GM19238 (cell line): ENCODE measurements around the gene RABAC1.
A peak's percentile ranks its signal among the peaks of the same experiment; 100 is the strongest.
"Not testable (repeated sequence)": the region's sequence is repeated elsewhere in the genome, so short reads cannot be mapped to it uniquely, and the experiment has no call there.

Source experiments
- DNase-seq: peaks from one replicate; pipeline ENCODE4 v3.0.0; 2011; ENCODE audit warnings: low spot score; ENCODE audit not compliant: insufficient read length

Gene RABAC1

GRCh38 chr19:41947091-41947490 lies 12.0 kb downstream of the RABAC1 start:
- no peak for DNase-seq

- peak; percentile 89 for DNase-seq
Observed at GRCh38 chr19:41945135-41945766, 13.9 kb downstream of the RABAC1 start.

- no peak for DNase-seq
Observed at GRCh38 chr19:41944336-41944735, 14.8 kb downstream of the RABAC1 start.

GRCh38 chr19:41941410-41942202 lies 17.5 kb downstream of the RABAC1 start:
- no peak for DNase-seq

- DNase-seq: no peak
Observed at GRCh38 chr19:41940731-41941409, 18.3 kb downstream of the RABAC1 start.

GRCh38 chr19:41939861-41940730 lies 19.0 kb downstream of the RABAC1 start:
- DNase-seq: no peak

- DNase-seq: not testable (repeated sequence)
Observed at GRCh38 chr19:41939209-41939608, 19.9 kb downstream of the RABAC1 start.

GRCh38 chr19:41937525-41938468 lies 21.3 kb downstream of the RABAC1 start:
- no peak for DNase-seq

GRCh38 chr19:41936961-41937360 lies 22.2 kb downstream of the RABAC1 start:
- no peak for DNase-seq

GRCh38 chr19:41936416-41936850 lies 22.7 kb downstream of the RABAC1 start:
- no peak for DNase-seq

GRCh38 chr19:41935760-41936415 lies 23.2 kb downstream of the RABAC1 start:
- DNase-seq: no peak

- peak; percentile 92 for DNase-seq
Observed at GRCh38 chr19:41934849-41935374, 24.2 kb downstream of the RABAC1 start.

- DNase-seq: no peak
Observed at GRCh38 chr19:41933693-41934426, 25.3 kb downstream of the RABAC1 start.

- no peak for DNase-seq
Observed at GRCh38 chr19:41932720-41933332, 26.3 kb downstream of the RABAC1 start.

- no peak for DNase-seq
Observed at GRCh38 chr19:41932259-41932719, 26.8 kb downstream of the RABAC1 start.

GRCh38 chr19:41930926-41931592 lies 28.1 kb downstream of the RABAC1 start:
- DNase-seq: no peak

- no peak for DNase-seq
Observed at GRCh38 chr19:41930322-41930722, 28.8 kb downstream of the RABAC1 start.
